Uterus (tissue), 2 donors: Measurements from ENCODE around the gene CLEC3B.

ENCODE experiments used
- CTCF ChIP-seq, 4 experiments: fragments of 200-600 bp in 2 of 4; fragments of 450-650 bp in 2 of 4; sonication (generic) in 2 of 4; IDR thresholded peaks; one replicate each; pipeline ENCODE4 v1.5.1; 2016 to 2019; ENCODE audit warnings: antibody characterized with exemption in 4 of 4, mild to moderate bottlenecking in 2 of 4, moderate library complexity in 1 of 4
- POLR2A ChIP-seq, 2 donors: fragments of 450-650 bp; IDR thresholded peaks; one replicate each; pipeline ENCODE4 v1.6.1; 2016; ENCODE audit warnings: antibody characterized with exemption in 2 of 2, mild to moderate bottlenecking in 1 of 2, moderate library complexity in 1 of 2

GRCh38 chr3:45000823-45001222 is 25.3 kb upstream of the CLEC3B start:
- TF ChIP-seq CTCF (IDR thresholded peaks at IDR 0.05): no peak
- no peak for TF ChIP-seq POLR2A (IDR thresholded peaks at IDR 0.05)
